Right forelimb (tissue), 1 donor: Measurements from ENCODE around the gene DYNC1H1.

Experiments used
- DNase-seq: peaks from one replicate; pipeline ENCODE4 v3.0.0-alpha.2; 2018

The DYNC1H1 gene

GRCh38 chr14:102005336-102005735, 41.0 kb downstream of the DYNC1H1 start:
- DNase-seq = no peak

- DNase-seq = no peak
These were observed 43.6 kb downstream of the DYNC1H1 start for GRCh38 chr14:102007916-102008418.

- DNase-seq = no peak
These were observed 44.5 kb downstream of the DYNC1H1 start for GRCh38 chr14:102008891-102009290.

- DNase-seq = no peak
These were observed 47.3 kb downstream of the DYNC1H1 start for GRCh38 chr14:102011631-102012030.

GRCh38 chr14:102012336-102012735, 48.0 kb downstream of the DYNC1H1 start:
- no peak for DNase-seq

GRCh38 chr14:102013669-102014200, 49.4 kb downstream of the DYNC1H1 start:
- DNase-seq = no peak

GRCh38 chr14:102015045-102015685, 50.8 kb downstream of the DYNC1H1 start:
- no peak for DNase-seq

- DNase-seq = no peak
These were observed 51.4 kb downstream of the DYNC1H1 start for GRCh38 chr14:102015771-102016170.

GRCh38 chr14:102016420-102017090, 52.2 kb downstream of the DYNC1H1 start:
- DNase-seq = no peak

- no peak for DNase-seq
These were observed 53.9 kb downstream of the DYNC1H1 start for GRCh38 chr14:102018251-102018650.

- no peak for DNase-seq
These were observed 54.7 kb downstream of the DYNC1H1 start for GRCh38 chr14:102019006-102019540.

GRCh38 chr14:102020058-102020971, 55.9 kb downstream of the DYNC1H1 start:
- DNase-seq = no peak

GRCh38 chr14:102026934-102027333, 62.6 kb downstream of the DYNC1H1 start:
- DNase-seq = no peak

- no peak for DNase-seq
These were observed 63.6 kb downstream of the DYNC1H1 start for GRCh38 chr14:102027951-102028350.

GRCh38 chr14:102028733-102029132, 64.4 kb downstream of the DYNC1H1 start:
- DNase-seq = no peak

GRCh38 chr14:102029956-102030355, 65.6 kb downstream of the DYNC1H1 start:
- no peak for DNase-seq

GRCh38 chr14:102033241-102033640, 68.9 kb downstream of the DYNC1H1 start:
- no peak for DNase-seq

GRCh38 chr14:102034301-102034700, 69.9 kb downstream of the DYNC1H1 start:
- no peak for DNase-seq

GRCh38 chr14:102035914-102036313, 71.5 kb downstream of the DYNC1H1 start:
- no peak for DNase-seq

- no peak for DNase-seq
These were observed 73.3 kb downstream of the DYNC1H1 start for GRCh38 chr14:102037686-102038085.

GRCh38 chr14:102039157-102039556, 74.8 kb downstream of the DYNC1H1 start:
- DNase-seq = no peak

GRCh38 chr14:102040153-102040552, 75.8 kb downstream of the DYNC1H1 start:
- no peak for DNase-seq

GRCh38 chr14:102042699-102043098, 78.3 kb downstream of the DYNC1H1 start:
- no peak for DNase-seq
